GM21367 (cell line): ENCODE results near the gene ECT2L.
"Not testable (repeated sequence)": the region's sequence is repeated elsewhere in the genome, so short reads cannot be mapped to it uniquely, and the experiment has no call there.

Experiments
- ATAC-seq: cut with Tn5 transposase; IDR thresholded peaks from one replicate; pipeline ENCODE4 v1.9.1; 2021; ENCODE audit not compliant: unreplicated experiment

ECT2L gene

DNA sequence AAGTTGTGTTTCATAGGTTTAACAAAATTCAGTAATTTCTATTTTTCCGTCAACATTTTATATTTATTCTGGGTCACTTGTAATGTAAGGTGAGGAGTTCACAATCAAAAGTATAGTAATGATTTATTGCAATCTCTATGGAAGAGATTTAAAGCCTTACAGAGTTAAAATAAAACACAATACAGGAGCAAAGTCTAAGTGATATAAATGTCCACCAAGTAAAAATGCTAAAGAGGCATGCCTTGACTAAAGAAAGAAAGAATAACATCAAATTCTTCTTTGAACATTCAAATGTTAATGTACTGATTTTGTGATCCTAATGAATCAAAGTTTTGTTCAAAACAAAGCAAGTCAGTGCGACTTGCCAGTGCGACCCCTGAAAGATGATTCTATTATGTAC is 130.7 kb downstream of the ECT2L start:
- no peak for ATAC-seq

DNA sequence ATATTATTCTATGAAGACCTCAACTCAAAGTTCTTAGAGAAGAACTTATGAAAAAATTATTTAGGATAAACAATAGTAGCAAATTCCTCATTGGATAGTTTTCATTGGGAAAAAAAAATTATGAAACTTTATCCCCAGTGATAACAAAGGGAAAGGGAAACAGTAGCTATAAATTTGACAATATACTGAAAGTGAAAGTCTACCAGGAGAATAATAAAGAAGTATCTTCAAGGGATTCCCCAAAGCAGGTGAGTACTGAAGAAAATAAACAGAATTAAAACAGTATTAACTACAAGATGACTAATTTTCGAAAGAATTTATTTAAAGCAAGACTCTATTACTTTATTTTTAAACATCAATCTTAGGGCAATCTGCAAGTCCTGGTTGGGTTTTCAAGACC is 135.8 kb downstream of the ECT2L start:
- no peak for ATAC-seq

GRCh38 chr6:138936873-138937272 is 141.0 kb downstream of the ECT2L start:
- not testable (repeated sequence) for ATAC-seq

DNA sequence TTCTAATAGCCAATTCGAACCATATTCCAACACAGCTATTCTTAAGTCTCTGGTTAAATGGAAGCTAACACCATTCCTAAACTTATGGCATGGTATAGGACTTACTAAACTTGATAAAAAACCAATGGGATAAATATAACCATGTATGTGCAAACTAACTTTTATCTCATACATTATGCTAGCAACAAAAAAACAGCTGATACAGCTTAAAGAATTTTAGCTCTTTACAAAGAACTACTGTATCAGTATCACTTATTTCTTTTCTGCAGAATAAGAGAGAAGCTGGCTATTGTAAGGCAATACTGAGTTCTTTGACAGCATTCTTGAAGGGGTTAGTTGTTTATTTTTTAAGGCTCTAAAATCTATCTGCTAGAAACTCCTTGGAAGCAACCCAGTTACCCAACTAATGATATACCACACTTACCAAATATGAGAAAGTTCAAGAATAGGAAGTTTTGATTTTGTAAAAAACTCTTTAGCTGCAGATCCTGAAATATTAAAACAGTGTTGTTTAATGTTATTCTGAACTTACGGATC is 147.3 kb downstream of the ECT2L start:
- ATAC-seq: no peak

DNA sequence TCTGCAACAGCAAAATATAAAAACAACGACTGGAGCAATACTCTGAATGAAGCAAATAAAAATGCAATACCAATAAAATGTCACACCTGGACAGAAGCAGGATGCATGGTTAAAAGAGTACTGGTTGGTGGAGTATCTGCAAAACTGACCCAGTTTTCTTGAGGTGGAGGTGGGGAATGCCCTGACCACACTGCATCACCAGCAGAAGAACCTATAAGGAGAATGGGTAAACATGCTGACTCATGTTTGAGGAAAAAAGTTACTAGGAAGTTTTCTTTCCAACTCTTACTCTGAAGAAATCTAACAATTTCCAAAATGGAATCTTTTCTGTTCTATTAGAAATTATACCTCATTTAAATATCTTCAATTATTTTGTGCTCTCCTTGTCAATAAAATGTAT is 148.5 kb downstream of the ECT2L start:
- no peak for ATAC-seq

DNA sequence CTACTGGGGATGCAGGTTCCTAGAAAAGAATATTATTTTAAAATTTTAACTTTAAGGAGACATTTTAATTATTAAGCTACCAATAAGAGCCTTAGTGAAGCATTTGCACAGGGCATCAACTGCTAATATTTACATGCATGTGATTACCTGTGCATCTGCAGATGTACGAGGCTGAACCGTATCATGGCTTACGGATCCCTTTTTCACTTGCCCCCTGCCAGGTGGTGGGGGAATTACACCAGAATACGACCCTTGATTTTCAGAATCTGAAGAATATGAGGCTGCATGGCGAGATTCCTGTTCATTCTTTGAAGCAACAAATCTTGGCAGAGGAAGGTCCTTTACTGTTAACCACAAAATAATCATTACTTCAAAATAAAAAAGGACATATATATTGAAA is 149.5 kb downstream of the ECT2L start:
- ATAC-seq: no peak

DNA sequence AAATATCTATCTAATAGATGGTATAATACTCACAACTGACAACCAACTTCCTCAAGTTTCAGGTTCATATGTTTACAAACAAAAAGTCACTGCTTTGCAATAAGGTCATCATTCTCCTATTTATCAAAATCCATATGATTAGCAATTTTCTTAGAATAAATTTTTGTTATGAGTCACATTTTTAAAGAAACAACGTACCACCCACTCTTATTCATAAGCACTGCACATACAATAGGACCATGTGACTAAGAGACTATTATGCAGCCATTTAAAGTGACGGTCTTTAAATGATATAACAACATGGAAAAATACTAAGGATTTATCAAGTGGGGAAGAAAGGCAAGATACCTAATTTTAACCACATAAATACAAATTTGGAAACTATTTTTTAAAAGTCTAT is 152.1 kb downstream of the ECT2L start:
- ATAC-seq: no peak

DNA sequence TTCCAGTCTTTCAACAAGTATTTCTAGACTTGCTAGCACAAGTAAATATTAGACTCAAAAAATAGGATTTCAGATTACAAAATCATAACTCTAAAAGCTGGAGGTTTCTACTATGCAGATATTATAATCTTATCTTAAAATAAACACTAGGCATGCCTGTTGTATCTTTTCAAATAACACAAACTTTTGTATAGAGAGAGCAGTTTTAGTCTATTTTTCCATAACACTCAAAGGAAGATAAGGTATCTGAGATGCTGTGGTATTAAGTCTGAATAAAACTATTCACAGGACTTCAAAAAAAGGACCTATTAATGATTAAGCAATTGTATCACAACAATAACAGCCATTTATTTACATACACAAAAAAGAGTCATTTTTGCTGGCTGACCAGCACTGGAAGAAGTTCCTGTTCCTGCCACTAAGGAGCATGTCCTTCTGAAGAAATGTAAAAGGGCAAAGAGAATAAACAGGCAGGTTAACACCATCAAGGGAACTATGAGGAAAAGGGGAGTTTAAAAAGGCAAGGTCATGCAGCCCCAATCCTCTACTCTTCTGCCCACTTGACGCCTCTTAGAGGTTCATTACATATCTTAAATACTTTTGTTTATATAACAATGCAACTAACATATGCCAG is 152.8 kb downstream of the ECT2L start:
- no peak for ATAC-seq

GRCh38 chr6:138953451-138953850 is 157.6 kb downstream of the ECT2L start:
- ATAC-seq: no peak
